Neural cell (in vitro differentiated cells): Measurements from ENCODE around the gene GPSM3. TPM values are rescaled to one million over a fixed set of nuclear protein-coding genes. Genes with fewer than 3 reads are reported as not detected.

Source experiments
- H2AFZ ChIP-seq: fragments of 200-600, 300-800 bp; sonication (generic), shearing (Covaris generic); 2 replicates; pipeline ENCODE4 v1.6.0; 2014; ENCODE audit warnings: low read depth, mild to moderate bottlenecking, antibody characterized with exemption, low read length, moderate library complexity
- H3F3A ChIP-seq: fragments of 200-600 bp; shearing (Covaris generic); 2 replicates; pipeline ENCODE4 v1.6.1; 2016; ENCODE audit warnings: mild to moderate bottlenecking, moderate library complexity, mixed read lengths, antibody characterized with exemption, low read length; ENCODE audit not compliant: insufficient read depth, poor library complexity, severe bottlenecking
- H3K27ac ChIP-seq: fragments of 200-600, 300-800 bp; sonication (generic), shearing (Covaris generic); 2 replicates; pipeline ENCODE4 v1.5.1; 2014; ENCODE audit warnings: mild to moderate bottlenecking, low read length, moderate library complexity
- H3K27me3 ChIP-seq: fragments of 300-800, 200-600 bp; sonication (generic), shearing (Covaris generic); 2 replicates; pipeline ENCODE4 v1.6.0; 2014; ENCODE audit warnings: mild to moderate bottlenecking, low read depth, low read length, moderate library complexity; ENCODE audit not compliant: insufficient read depth
- H3K36me3 ChIP-seq: fragments of 300-800, 200-600 bp; sonication (generic), shearing (Covaris generic); 2 replicates; pipeline ENCODE4 v1.5.1; 2014; ENCODE audit warnings: mild to moderate bottlenecking, antibody characterized with exemption, low read length, moderate library complexity; ENCODE audit not compliant: insufficient read depth
- H3K4me2 ChIP-seq: fragments of 300-800, 200-600 bp; sonication (generic), shearing (Covaris generic); 2 replicates; pipeline ENCODE4 v1.6.0; 2014; ENCODE audit warnings: mild to moderate bottlenecking, low read length
- H3K4me3 ChIP-seq: fragments of 300-800, 200-600 bp; sonication (generic), shearing (Covaris generic); 2 replicates; pipeline ENCODE4 v1.5.1; 2014; ENCODE audit warnings: mild to moderate bottlenecking, low read length, moderate library complexity
- H3K79me2 ChIP-seq: fragments of 200-600 bp; shearing (Covaris generic); replicated peaks from 2 replicates; pipeline ENCODE4 v1.6.0; 2014; ENCODE audit warnings: mild to moderate bottlenecking, low read length, moderate library complexity; ENCODE audit not compliant: insufficient read depth
- H3K9ac ChIP-seq: fragments of 300-800, 200-600 bp; sonication (generic), shearing (Covaris generic); 2 replicates; pipeline ENCODE4 v1.6.1; 2016; ENCODE audit warnings: mild to moderate bottlenecking, low read length, mixed read lengths
- H3K9me2 ChIP-seq: fragments of 200-600 bp; shearing (Covaris generic); 2 replicates; pipeline ENCODE4 v1.6.1; 2016; ENCODE audit warnings: mild to moderate bottlenecking, low read length, mixed read lengths; ENCODE audit not compliant: insufficient read depth
- H3K9me3 ChIP-seq: fragments of 200-600, 300-800 bp; sonication (generic), shearing (Covaris generic); 2 replicates; pipeline ENCODE4 v1.6.1; 2016; ENCODE audit warnings: mild to moderate bottlenecking, mixed run types, low read length, moderate library complexity, mixed read lengths
- H4K20me1 ChIP-seq: fragments of 200-600 bp; shearing (Covaris generic); 2 replicates; pipeline ENCODE4 v1.6.1; 2016; ENCODE audit warnings: mild to moderate bottlenecking, mixed run types; ENCODE audit not compliant: insufficient read depth
- CTCF ChIP-seq: fragments of 450-650 bp; IDR thresholded peaks from 2 replicates; pipeline ENCODE4 v1.5.1; 2014; ENCODE audit warnings: antibody characterized with exemption, mild to moderate bottlenecking, moderate library complexity; ENCODE audit not compliant: poor library complexity, severe bottlenecking
- EP300 ChIP-seq: fragments of 450-650 bp; conservative IDR thresholded peaks from 2 replicates; pipeline ENCODE4 v1.6.1; 2014; ENCODE audit warnings: antibody characterized with exemption, mild to moderate bottlenecking, moderate library complexity; ENCODE audit not compliant: poor library complexity, severe bottlenecking
- EZH2 ChIP-seq: fragments of 200-600, 300-800 bp; shearing (Covaris generic), sonication (generic); IDR thresholded peaks from 2 replicates; pipeline ENCODE4 v1.6.1; 2014; ENCODE audit warnings: antibody characterized with exemption, low read length, borderline replicate concordance, mild to moderate bottlenecking; ENCODE audit not compliant: insufficient read depth, poor library complexity, severe bottlenecking
- MXI1 ChIP-seq: fragments of 450-650 bp; conservative IDR thresholded peaks from 2 replicates; pipeline ENCODE4 v1.6.1; 2014; ENCODE audit warnings: antibody characterized with exemption, mild to moderate bottlenecking; ENCODE audit not compliant: poor library complexity, severe bottlenecking
- POLR2AphosphoS5 ChIP-seq: IDR thresholded peaks from 2 replicates; pipeline ENCODE4 v1.6.1; 2012
- RAD21 ChIP-seq: fragments of 450-650 bp; conservative IDR thresholded peaks from 2 replicates; pipeline ENCODE4 v1.6.1; 2014; ENCODE audit warnings: antibody characterized with exemption, mild to moderate bottlenecking, moderate library complexity
- REST ChIP-seq: IDR thresholded peaks from 2 replicates; pipeline ENCODE4 v1.6.1; 2012; ENCODE audit warnings: borderline replicate concordance
- SMC3 ChIP-seq: fragments of 450-650 bp; conservative IDR thresholded peaks from 2 replicates; pipeline ENCODE4 v1.6.1; 2014; ENCODE audit warnings: antibody characterized with exemption, mild to moderate bottlenecking, moderate library complexity; ENCODE audit not compliant: poor library complexity
- TAF1 ChIP-seq: IDR thresholded peaks from 2 replicates; pipeline ENCODE4 v1.6.1; 2012; ENCODE audit warnings: low read depth
- polyA plus RNA-seq: library from polyadenylated mRNA; depleted of rRNA; stranded (reverse); fragments of >200 nt; gene quantifications from 2 replicates; pipeline ENCODE4 v1.2.3, GENCODE V29; 2014

The GPSM3 gene
- polyA plus RNA-seq, 1 donor from 2014 or later: 1.2 TPM

- TF ChIP-seq REST (no peak), CTCF (no peak), RAD21 (no peak), EZH2 (no peak), TAF1 (no peak), EP300 (no peak)
- Histone ChIP-seq H3K79me2 (peaks cover 16% of the 10 kb centered on the region), H3K36me3 (no peaks in the 10 kb centered on the region), H3K27ac (no peak within 1 kb of the TSS), H4K20me1 (no peaks in the 10 kb centered on the region), H3K9me2 (no peaks in the 10 kb centered on the region), H3K9me3 (no peaks in the 10 kb centered on the region), H3K4me3 (no peak within 1 kb of the TSS), H3K4me2 (no peak within 1 kb of the TSS), H3K9ac (no peak within 1 kb of the TSS), H2AFZ (no peak within 1 kb of the TSS), H3F3A (no peaks in the 10 kb centered on the region), H3K27me3 (no peaks in the 10 kb centered on the region)
Observed at GRCh38 chr6:32184084-32184640, 8.3 kb downstream of the GPSM3 start, which contains the start of gene AGER. Gene AGER, minus strand, starts transcription at chr6:32184253. Its CDS starts 31 bp downstream, at chr6:32184222.

DNA sequence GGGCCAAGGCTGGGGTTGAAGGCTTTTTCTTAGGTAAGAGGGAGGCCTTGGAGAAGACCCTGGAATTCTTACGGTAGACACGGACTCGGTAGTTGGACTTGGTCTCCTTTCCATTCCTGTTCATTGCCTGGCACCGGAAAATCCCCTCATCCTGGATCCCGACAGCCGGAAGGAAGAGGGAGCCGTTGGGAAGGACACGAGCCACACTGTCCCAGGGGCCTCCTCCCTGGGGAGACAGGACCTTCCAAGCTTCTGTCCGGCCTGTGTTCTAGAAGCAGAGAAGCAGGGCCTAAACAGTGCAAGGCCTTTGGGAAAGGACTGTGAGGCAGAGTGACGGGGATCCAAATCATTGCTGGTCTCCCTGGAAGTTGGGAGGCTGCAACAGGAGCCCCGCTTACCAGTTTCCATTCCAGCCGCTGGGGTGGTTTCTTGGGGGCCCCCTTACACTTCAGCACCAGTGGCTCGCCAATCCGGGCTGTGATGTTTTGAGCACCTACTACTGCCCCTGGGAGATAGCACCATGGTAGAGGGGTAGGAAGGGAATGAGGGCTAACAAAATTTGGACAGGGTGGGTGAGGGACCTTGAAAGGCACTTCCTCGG lies 8.9 kb downstream of the GPSM3 start:
- no peaks in the 10 kb centered on the region for H3K36me3 ChIP-seq
- TF ChIP-seq MXI1: no peak
- no peak for TF ChIP-seq REST
- TF ChIP-seq SMC3: no peak
- TF ChIP-seq POLR2AphosphoS5: no peak
- TF ChIP-seq EP300: no peak
- no peak for TF ChIP-seq RAD21
- TF ChIP-seq TAF1: no peak
- TF ChIP-seq EZH2: no peak
- H3K27me3 ChIP-seq: no peaks in the 10 kb centered on the region
- H2AFZ ChIP-seq: no peak overlapping the region
- no peak overlapping the region for H3K9ac ChIP-seq
- no peaks in the 10 kb centered on the region for H3K9me2 ChIP-seq
- H3K27ac ChIP-seq: no peak overlapping the region
- no peak overlapping the region for H3K4me2 ChIP-seq
- no peak overlapping the region for H3K4me3 ChIP-seq
- peaks cover 18% of the 10 kb centered on the region for H3K79me2 ChIP-seq
- no peaks in the 10 kb centered on the region for H3K9me3 ChIP-seq
- no peaks in the 10 kb centered on the region for H4K20me1 ChIP-seq
- no peaks in the 10 kb centered on the region for H3F3A ChIP-seq
